Ishikawa (cell line): ENCODE data around the gene KLF15.

ENCODE experiments used
- FOXM1 ChIP-seq: IDR thresholded peaks from 2 replicates; pipeline ENCODE4 v1.6.1; 2012; ENCODE audit warnings: low read depth, borderline replicate concordance
- YY1 ChIP-seq: IDR thresholded peaks from 2 replicates; pipeline ENCODE4 v1.6.1; 2012; ENCODE audit warnings: low read depth

- TF ChIP-seq YY1 (no peak), FOXM1 (no peak)
Measured at GRCh38 chr3:126357295-126358037, at the start of gene KLF15.
